Neuronal stem cell (in vitro differentiated cells): ENCODE data around the gene ARHGAP22.
A peak's percentile ranks its signal among the peaks of the same experiment; 100 is the strongest.

Experiments
- DNase-seq: peaks from one replicate; pipeline ENCODE4 v3.0.0-alpha.2; 2013; ENCODE audit warnings: low spot score
- H2AFZ ChIP-seq: one replicate; pipeline ENCODE4 v1.6.1; 2013; ENCODE audit warnings: mild to moderate bottlenecking, low read length, inconsistent platforms
- H2AK5ac ChIP-seq: 2 replicates; pipeline ENCODE4 v1.6.1; 2013; ENCODE audit warnings: low read depth, mild to moderate bottlenecking, inconsistent platforms, low read length, moderate library complexity, mixed read lengths
- H2BK120ac ChIP-seq: 2 replicates; pipeline ENCODE4 v1.6.1; 2013; ENCODE audit warnings: low read depth, mild to moderate bottlenecking, inconsistent platforms, low read length, moderate library complexity, mixed read lengths
- H2BK12ac ChIP-seq: one replicate; pipeline ENCODE4 v1.6.1; 2013; ENCODE audit warnings: low read length, inconsistent platforms
- H2BK15ac ChIP-seq: 2 replicates; pipeline ENCODE4 v1.6.1; 2013; ENCODE audit warnings: mild to moderate bottlenecking, low read length, inconsistent platforms, mixed read lengths
- H2BK5ac ChIP-seq: one replicate; pipeline ENCODE4 v1.6.1; 2013; ENCODE audit warnings: inconsistent platforms, mild to moderate bottlenecking, low read length, moderate library complexity
- H3K14ac ChIP-seq: one replicate; pipeline ENCODE4 v1.6.1; 2013; ENCODE audit warnings: low read length, inconsistent platforms
- H3K18ac ChIP-seq: 2 replicates; pipeline ENCODE4 v1.6.1; 2013; ENCODE audit warnings: low read length, inconsistent platforms
- H3K23ac ChIP-seq: 2 replicates; pipeline ENCODE4 v1.6.1; 2013; ENCODE audit warnings: low read depth, mild to moderate bottlenecking, mixed read lengths, low read length, inconsistent platforms; ENCODE audit not compliant: poor library complexity
- H3K27ac ChIP-seq: replicated peaks from 3 replicates; pipeline ENCODE4 v1.5.1; 2013; ENCODE audit warnings: low read length, inconsistent platforms
- H3K27me3 ChIP-seq, 3 experiments: 2 replicates each; pipeline ENCODE4 v1.6.1; 2013; ENCODE audit warnings: low read length in 3 of 3, mild to moderate bottlenecking in 2 of 3, inconsistent platforms in 1 of 3, low read depth in 1 of 3, mixed read lengths in 1 of 3, moderate library complexity in 1 of 3; ENCODE audit not compliant: control insufficient read depth in 3 of 3, insufficient read depth in 3 of 3
- H3K36me3 ChIP-seq, 2 donors: replicated peaks in 1 of 2; 2 replicates each; pipeline ENCODE4 v1.6.1; 2013; ENCODE audit warnings: low read length in 2 of 2; ENCODE audit not compliant: control insufficient read depth in 2 of 2, insufficient read depth in 2 of 2
- H3K4ac ChIP-seq: 2 replicates; pipeline ENCODE4 v1.6.1; 2013; ENCODE audit warnings: inconsistent platforms, mild to moderate bottlenecking, low read length, moderate library complexity
- H3K4me1 ChIP-seq, 2 donors: 1 replicate in 1 of 2; 2 replicates in 1 of 2; pipeline ENCODE4 v1.6.1; 2013; ENCODE audit warnings: low read length in 2 of 2, low read depth in 1 of 2; ENCODE audit not compliant: control insufficient read depth in 2 of 2, insufficient read depth in 1 of 2
- H3K4me2 ChIP-seq: one replicate; pipeline ENCODE4 v1.6.1; 2013; ENCODE audit warnings: mild to moderate bottlenecking, low read length, inconsistent platforms; ENCODE audit not compliant: insufficient read depth, poor library complexity, severe bottlenecking
- H3K4me3 ChIP-seq, 2 donors: 2 replicates each; pipeline ENCODE4 v1.5.1; 2013; ENCODE audit warnings: low read length in 2 of 2, mild to moderate bottlenecking in 2 of 2, inconsistent platforms in 1 of 2, moderate library complexity in 1 of 2
- H3K79me1 ChIP-seq: one replicate; pipeline ENCODE4 v1.6.1; 2013; ENCODE audit warnings: low read depth, mild to moderate bottlenecking, inconsistent platforms, low read length, moderate library complexity
- H3K9ac ChIP-seq: one replicate; pipeline ENCODE4 v1.6.1; 2013; ENCODE audit warnings: mild to moderate bottlenecking, low read depth, low read length, inconsistent platforms; ENCODE audit not compliant: poor library complexity
- H3K9me3 ChIP-seq, 2 donors: replicated peaks in 1 of 2; 2 replicates each; pipeline versions ENCODE3 to v1.6.1; 2013; ENCODE audit warnings: low read length in 2 of 2, mild to moderate bottlenecking in 2 of 2, inconsistent platforms in 1 of 2, low read depth in 1 of 2, mixed read lengths in 1 of 2, moderate library complexity in 1 of 2; ENCODE audit not compliant: control insufficient read depth in 2 of 2, insufficient read depth in 1 of 2
- H4K8ac ChIP-seq: one replicate; pipeline ENCODE4 v1.6.1; 2013; ENCODE audit warnings: low read depth, mild to moderate bottlenecking, inconsistent platforms, low read length, moderate library complexity
- H4K91ac ChIP-seq: one replicate; pipeline ENCODE4 v1.6.1; 2013; ENCODE audit warnings: low read length, low read depth, mild to moderate bottlenecking, inconsistent platforms; ENCODE audit not compliant: poor library complexity
- WGBS, 2 donors: extraction: QIAGEN DNeasy Blood & Tissue Kit; methylation state at CpG; one replicate each; pipeline ENCODE4 v1.1.7; 2013; ENCODE audit warnings: missing lambda C conversion rate in 2 of 2, mixed read lengths in 1 of 2; ENCODE audit not compliant: insufficient read length in 2 of 2, insufficient replicate concordance in 1 of 2; ENCODE audit errors: extremely low coverage in 2 of 2; 5-methylcytosine and 5-hydroxymethylcytosine counted together

ARHGAP22 gene

DNA sequence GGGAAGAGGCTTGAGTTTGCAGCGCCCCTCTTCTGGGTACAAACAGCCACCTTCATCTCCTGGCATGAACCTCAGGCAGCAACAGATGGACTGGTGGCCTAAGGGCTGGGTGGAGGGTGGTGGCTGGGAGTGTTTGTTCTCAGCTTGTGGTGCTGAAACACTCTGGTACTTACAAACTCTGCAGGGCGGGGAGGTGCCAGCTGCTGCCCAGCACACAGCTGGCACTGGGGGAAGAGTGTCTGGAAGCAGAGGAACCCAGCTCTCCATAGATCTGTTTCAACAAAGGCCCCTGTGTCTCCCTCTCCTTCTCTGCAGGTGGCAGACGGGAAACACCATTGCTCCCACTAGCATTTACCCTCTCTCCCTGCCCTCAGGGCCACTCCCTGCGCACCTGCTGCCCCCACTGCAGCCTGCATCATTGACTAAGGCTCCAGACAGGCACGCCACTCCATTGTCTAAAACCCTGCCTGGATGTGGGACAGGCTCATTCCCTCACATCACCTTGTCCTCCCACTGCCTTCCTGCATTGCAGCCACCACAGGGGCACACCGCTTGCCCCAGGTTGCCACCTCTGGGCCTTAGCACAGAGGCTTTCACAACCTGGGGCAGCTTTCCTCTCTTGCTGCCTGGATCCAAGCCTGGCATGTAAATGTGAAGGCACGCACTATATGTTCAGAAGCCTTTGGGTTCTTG, 6.5 kb downstream of the ARHGAP22 start:
- H4K8ac ChIP-seq: no peak overlapping the region
- no peak overlapping the region for H2AFZ ChIP-seq
- H3K18ac ChIP-seq: no peak overlapping the region
- DNase-seq: no peak
- H3K23ac ChIP-seq: peak overlapping the region; percentile 69
- no peaks in the 10 kb centered on the region for H3K9me3 ChIP-seq
- no peak overlapping the region for H3K4ac ChIP-seq
- H2BK15ac ChIP-seq: peak overlapping the region; percentile 22
- H3K79me1 ChIP-seq: no peaks in the 10 kb centered on the region
- no peak overlapping the region for H3K27ac ChIP-seq
- peak overlapping the region; percentile 61 for H2AK5ac ChIP-seq
- no peak overlapping the region for H2BK5ac ChIP-seq
- H2BK120ac ChIP-seq: no peak overlapping the region
- peaks cover 0 to under 1% (median 0%) of the 10 kb centered on the region in 3 experiments for H3K27me3 ChIP-seq
- WGBS, 2 donors: no CpG with 5 or more reads among the region's 7 CpGs
- no peaks in the 10 kb centered on the region for H3K36me3 ChIP-seq
- H4K91ac ChIP-seq: peak overlapping the region; percentile 66
- H3K14ac ChIP-seq: peak overlapping the region; percentile 67
- H3K4me3 ChIP-seq: no peak overlapping the region
- no peak overlapping the region for H3K4me2 ChIP-seq
- peaks cover 0 to 8% of the 10 kb centered on the region in 2 donors for H3K4me1 ChIP-seq
- H2BK12ac ChIP-seq: no peak overlapping the region
- no peak overlapping the region for H3K9ac ChIP-seq

GRCh38 chr10:48595539-48595932, 9.3 kb downstream of the ARHGAP22 start:
- Histone ChIP-seq H2AK5ac (no peak overlapping the region), H3K4me3 (no peak overlapping the region), H3K4me2 (no peak overlapping the region), H3K23ac (no peak overlapping the region), H2BK15ac (no peak overlapping the region), H3K18ac (no peak overlapping the region), H3K79me1 (no peaks in the 10 kb centered on the region), H3K27me3 (no peaks in the 10 kb centered on the region), H3K9ac (no peak overlapping the region), H4K8ac (no peak overlapping the region), H2AFZ (no peak overlapping the region), H3K4me1 (peaks cover 0 to 8% of the 10 kb centered on the region in 2 donors), H3K4ac (no peak overlapping the region), H2BK120ac (no peak overlapping the region), H2BK12ac (no peak overlapping the region), H3K27ac (no peak overlapping the region), H2BK5ac (no peak overlapping the region), H4K91ac (no peak overlapping the region), H3K14ac (no peak overlapping the region), H3K9me3 (no peaks in the 10 kb centered on the region), H3K36me3 (no peaks in the 10 kb centered on the region)
- no peak for DNase-seq
- no CpG with 5 or more reads among the region's 3 CpGs for whole genome bisulfite sequencing, 2 donors

- no peak for DNase-seq
- Histone ChIP-seq H4K8ac (no peak overlapping the region), H3K36me3 (no peaks in the 10 kb centered on the region)
Observed at GRCh38 chr10:48594803-48595538, 9.9 kb downstream of the ARHGAP22 start.

GRCh38 chr10:48594371-48594770, 10.5 kb downstream of the ARHGAP22 start:
- Histone ChIP-seq H3K14ac (no peak overlapping the region), H3K4ac (no peak overlapping the region), H3K27me3 (no peaks in the 10 kb centered on the region), H2BK12ac (no peak overlapping the region), H2AFZ (no peak overlapping the region), H3K18ac (no peak overlapping the region), H3K9ac (no peak overlapping the region), H3K4me1 (peaks cover 0 to 8% of the 10 kb centered on the region in 2 donors), H3K79me1 (no peaks in the 10 kb centered on the region), H3K36me3 (no peaks in the 10 kb centered on the region), H2AK5ac (no peak overlapping the region), H4K91ac (no peak overlapping the region), H3K4me3 (no peak overlapping the region), H3K23ac (no peak overlapping the region), H3K4me2 (no peak overlapping the region), H2BK120ac (no peak overlapping the region), H2BK15ac (no peak overlapping the region), H2BK5ac (no peak overlapping the region), H4K8ac (no peak overlapping the region), H3K27ac (no peak overlapping the region), H3K9me3 (no peaks in the 10 kb centered on the region)
- DNase-seq: no peak
- no CpG with 5 or more reads among the region's 4 CpGs for WGBS, 2 donors

More at GRCh38 chr10:48594803-48595538, 9.9 kb downstream of the ARHGAP22 start:
- Histone ChIP-seq H3K18ac (no peak overlapping the region), H3K27ac (no peak overlapping the region), H3K9ac (no peak overlapping the region), H3K4ac (no peak overlapping the region), H3K23ac (no peak overlapping the region), H2BK15ac (no peak overlapping the region), H3K79me1 (no peaks in the 10 kb centered on the region), H2BK12ac (no peak overlapping the region), H4K91ac (no peak overlapping the region), H3K4me1 (peaks cover 0 to 8% of the 10 kb centered on the region in 2 donors), H3K4me3 (no peak overlapping the region), H3K27me3 (no peaks in the 10 kb centered on the region), H2AK5ac (no peak overlapping the region), H2AFZ (no peak overlapping the region), H3K9me3 (no peaks in the 10 kb centered on the region), H2BK5ac (no peak overlapping the region), H2BK120ac (no peak overlapping the region), H3K4me2 (no peak overlapping the region), H3K14ac (no peak overlapping the region)
- WGBS, 2 donors: no CpG with 5 or more reads among the region's 7 CpGs
